ENCODE measurements around the gene CBR3.

GRCh38 chr21:36183144-36183795 is 48.4 kb downstream of the CBR3 start:
- no peak for TF ChIP-seq MAFG (tag; conservative IDR thresholded peaks at IDR 0.05)
- TF ChIP-seq AFF1 (IDR thresholded peaks at IDR 0.05; ENCODE audit: low read depth in 1 of 2, partially characterized antibody in 2 of 2), result no peak
- TF ChIP-seq CTCF (IDR thresholded peaks at IDR 0.05 in 2 of 3, conservative IDR thresholded peaks at IDR 0.05 in 1 of 3; ENCODE audit: insufficient read depth in 2 of 3, low read depth in 1 of 3, low read length in 3 of 3), result no peak
- TF ChIP-seq MAX (CRISPR knock-in tag; IDR thresholded peaks at IDR 0.05), result no peak
- no peak for TF ChIP-seq EP300 (IDR thresholded peaks at IDR 0.05; ENCODE audit: low read length)
- no peak for TF ChIP-seq SP1 (CRISPR knock-in tag; IDR thresholded peaks at IDR 0.05)
- no peak for TF ChIP-seq SRSF7 (optimal IDR thresholded peaks at IDR 0.05; ENCODE audit: low read depth, low read length)
- TF ChIP-seq PHF8 (IDR thresholded peaks at IDR 0.05; ENCODE audit: borderline replicate concordance, low read length), result no peak
- no peak for TF ChIP-seq UBTF (IDR thresholded peaks at IDR 0.05; ENCODE audit: borderline replicate concordance in 1 of 2, low read depth in 2 of 2, low read length in 2 of 2)
- TF ChIP-seq SREBF2 (CRISPR knock-in tag; IDR thresholded peaks at IDR 0.05), result no peak
- no peak for TF ChIP-seq PKNOX1 (IDR thresholded peaks at IDR 0.05)
- TF ChIP-seq MXI1 (IDR thresholded peaks at IDR 0.05; ENCODE audit: low read depth, low read length), result no peak
- TF ChIP-seq SFPQ (IDR thresholded peaks at IDR 0.05; ENCODE audit: low read depth, low read length), result no peak

Measured in K562 (cell line).